GOT3 (cell line): ENCODE data around the gene C1QA.
"Not testable (repeated sequence)": the region's sequence is repeated elsewhere in the genome, so short reads cannot be mapped to it uniquely, and the experiment has no call there.

ENCODE experiments used
- DNase-seq: peaks from one replicate; lab custom pipeline; 2025; ENCODE audit warnings: mixed read lengths; lab: John Stamatoyannopoulos, UW

C1QA gene

GRCh38 chr1:22673486-22674409 lies 37.3 kb downstream of the C1QA start:
- no peak for DNase-seq

DNA sequence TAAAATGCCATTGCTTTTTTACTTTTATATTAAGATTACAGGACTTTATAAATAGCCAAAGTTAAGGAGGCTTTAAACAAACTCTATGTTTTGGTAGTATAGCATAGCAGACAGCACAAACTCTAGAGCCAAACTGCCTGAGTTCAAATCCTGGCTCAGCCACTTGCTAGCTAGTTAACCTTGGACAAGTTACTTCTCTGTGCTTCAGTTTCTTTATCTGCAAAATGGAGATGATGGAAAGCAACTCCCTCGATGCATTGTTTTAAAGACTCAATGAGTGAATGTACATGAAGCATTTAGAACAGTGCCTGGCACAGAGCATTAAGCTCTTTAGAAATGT lies 38.0 kb downstream of the C1QA start:
- no peak for DNase-seq

DNA sequence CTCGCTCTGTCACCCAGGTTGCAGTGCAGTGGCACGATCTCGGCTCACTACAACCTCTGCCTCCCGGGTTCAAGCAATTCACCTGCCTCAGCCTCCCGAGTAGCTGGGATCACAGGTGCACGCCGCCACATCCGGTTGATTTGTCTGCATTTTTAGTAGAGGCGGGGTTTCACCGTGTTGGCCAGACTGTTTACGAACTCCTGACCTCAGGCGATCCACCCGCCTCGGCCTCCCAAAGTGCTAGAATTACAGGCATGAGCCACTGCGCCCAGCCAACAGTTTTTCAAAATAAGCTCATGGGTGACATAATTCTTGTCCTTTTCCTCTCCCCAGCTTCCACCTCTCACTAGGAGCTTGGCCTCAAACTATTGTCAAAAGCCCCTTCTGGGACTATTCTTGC lies 39.7 kb downstream of the C1QA start:
- not testable (repeated sequence) for DNase-seq

- DNase-seq: no peak
Measured at GRCh38 chr1:22676916-22677583, 40.6 kb downstream of the C1QA start.

DNA sequence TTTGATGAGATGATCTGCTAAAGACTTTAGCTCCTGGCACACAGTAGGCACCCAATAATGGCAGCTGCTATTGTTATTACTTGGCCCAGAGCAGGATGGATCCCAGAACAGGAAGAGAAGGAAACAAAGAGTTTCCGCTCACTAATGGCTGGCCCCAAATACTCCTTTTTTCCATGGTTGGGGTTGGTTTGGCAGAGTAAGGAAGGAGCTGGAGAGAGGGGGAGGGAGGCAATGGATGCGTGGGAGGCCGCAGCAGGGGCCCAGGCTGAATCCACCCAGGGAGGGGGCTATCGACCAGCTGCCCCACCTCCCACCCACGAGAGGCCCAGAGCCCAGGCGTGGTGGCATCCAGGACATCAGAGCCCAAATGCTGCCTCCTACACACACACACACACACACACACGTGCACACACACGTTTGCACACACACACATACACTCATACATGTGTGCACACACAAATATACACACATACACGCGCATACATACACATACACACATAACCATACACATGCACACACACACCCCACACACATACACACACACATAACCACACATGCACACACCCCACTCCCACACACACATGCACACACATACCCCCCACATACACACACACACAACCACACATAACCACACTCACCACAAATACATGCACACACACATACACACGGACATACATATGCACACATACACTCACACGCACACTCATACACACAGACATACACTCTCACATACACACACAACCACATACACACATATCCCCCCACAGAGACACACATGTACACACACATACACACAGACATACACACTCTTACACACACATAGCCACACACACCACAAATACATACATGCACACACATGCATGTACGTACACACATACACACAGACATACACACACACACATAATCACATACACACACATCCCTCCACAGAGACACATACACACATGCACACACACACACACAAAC lies 41.8 kb downstream of the C1QA start:
- DNase-seq: no peak

DNA sequence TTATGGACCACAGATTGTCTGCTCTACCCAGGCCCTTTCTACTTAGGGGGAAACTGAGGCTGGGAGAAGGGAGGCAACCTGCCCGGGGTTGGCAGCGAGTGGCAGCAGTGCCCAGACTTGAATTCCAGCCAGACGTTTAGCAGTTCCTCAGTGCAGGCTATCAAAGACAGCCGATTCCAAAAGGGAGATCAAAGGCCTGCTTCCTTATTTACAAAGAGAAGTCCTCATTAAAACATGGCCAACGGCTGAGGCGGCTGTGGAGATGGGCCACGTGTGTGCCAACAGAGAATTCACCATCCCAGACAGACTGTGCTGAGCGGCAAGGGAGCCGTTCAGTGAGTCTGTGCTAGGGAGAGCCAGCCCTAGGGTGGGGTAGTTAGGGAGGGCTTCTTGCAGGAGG lies 44.3 kb downstream of the C1QA start:
- no peak for DNase-seq

- no peak for DNase-seq
Measured at GRCh38 chr1:22681556-22682276, 45.3 kb downstream of the C1QA start.

GRCh38 chr1:22683547-22683946 lies 47.1 kb downstream of the C1QA start:
- no peak for DNase-seq

GRCh38 chr1:22685591-22686059 lies 49.2 kb downstream of the C1QA start:
- no peak for DNase-seq

GRCh38 chr1:22687191-22687590 lies 50.8 kb downstream of the C1QA start:
- no peak for DNase-seq

DNA sequence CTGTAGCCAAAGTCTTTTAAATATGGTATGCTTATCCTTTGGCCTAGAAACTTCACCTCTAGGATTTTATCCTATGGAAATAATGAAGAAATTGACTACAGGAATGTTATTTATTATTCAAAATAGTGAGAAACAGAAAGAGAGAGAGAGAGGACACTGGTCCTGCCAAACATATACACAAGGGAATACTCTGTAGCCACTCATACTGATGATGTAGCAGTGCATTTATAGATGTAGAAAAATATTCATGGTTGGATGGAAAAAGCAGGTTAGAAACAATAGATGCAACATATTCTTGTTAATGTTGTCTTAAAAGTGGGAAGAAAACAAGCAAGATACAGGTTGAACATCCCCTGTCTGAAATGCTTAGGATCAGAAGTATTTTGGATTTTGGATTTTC lies 52.0 kb downstream of the C1QA start:
- no peak for DNase-seq
